Fibroblast of the aortic adventitia (primary cell): ENCODE data around the gene TM9SF3. TPM values are rescaled to one million over a fixed set of nuclear protein-coding genes. Genes with fewer than 3 reads are reported as not detected.
"Not testable (repeated sequence)": the region's sequence is repeated elsewhere in the genome, so short reads cannot be mapped to it uniquely, and the experiment has no call there.

Experiments used
- DNase-seq: peaks from one replicate; pipeline ENCODE4 v3.0.0-alpha.2; 2010; ENCODE audit warnings: low read depth
- H3K4me3 ChIP-seq: 2 replicates; pipeline ENCODE4 v1.5.1; 2011; ENCODE audit warnings: low read depth, mild to moderate bottlenecking, control low read depth, low read length, moderate library complexity
- CTCF ChIP-seq: IDR thresholded peaks from 2 replicates; pipeline ENCODE4 v1.5.1; 2011; ENCODE audit warnings: mild to moderate bottlenecking, low read length, control low read depth, inconsistent platforms; ENCODE audit not compliant: insufficient read depth
- total RNA-seq: library from RNA; depleted of rRNA; stranded (reverse); fragments of >200 nt; gene quantifications from 2 replicates; pipeline ENCODE4 v1.2.3, GENCODE V29; 2012; ENCODE audit warnings: low replicate concordance

TM9SF3 gene
- total RNA-seq, 1 donor, result 120 TPM

- H3K4me3 ChIP-seq, result no peak overlapping the region
- DNase-seq, result no peak
- no peak for TF ChIP-seq CTCF
These were observed 7.7 kb downstream of the TM9SF3 start for GRCh38 chr10:96579133-96579532.

GRCh38 chr10:96578633-96579032 lies 8.2 kb downstream of the TM9SF3 start:
- H3K4me3 ChIP-seq, result no peak overlapping the region
- DNase-seq, result no peak
- no peak for TF ChIP-seq CTCF

- no peak overlapping the region for H3K4me3 ChIP-seq
- TF ChIP-seq CTCF, result no peak
- no peak for DNase-seq
These were observed 8.8 kb downstream of the TM9SF3 start for GRCh38 chr10:96578022-96578421.

- DNase-seq, result no peak
- no peak overlapping the region for H3K4me3 ChIP-seq
- TF ChIP-seq CTCF, result no peak
These were observed 9.7 kb downstream of the TM9SF3 start for GRCh38 chr10:96577069-96577468.

- TF ChIP-seq CTCF, result no peak
- no peak overlapping the region for H3K4me3 ChIP-seq
- DNase-seq, result no peak
These were observed 10.4 kb downstream of the TM9SF3 start for GRCh38 chr10:96576277-96576980.

GRCh38 chr10:96574564-96574963 lies 12.2 kb downstream of the TM9SF3 start:
- H3K4me3 ChIP-seq, DNase-seq: not testable (repeated sequence)

- TF ChIP-seq CTCF, result no peak
- H3K4me3 ChIP-seq, result no peak overlapping the region
- no peak for DNase-seq
These were observed 13.8 kb downstream of the TM9SF3 start for GRCh38 chr10:96573036-96573435.
